AG04450 (cell line): Measurements from ENCODE around the gene DENND4B. TPM values are rescaled to one million over a fixed set of nuclear protein-coding genes. Genes with fewer than 3 reads are reported as not detected.
A peak's percentile ranks its signal among the peaks of the same experiment; 100 is the strongest.

Source experiments
- CTCF ChIA-PET: fragments of 300-600, 350-600 bp; formaldehyde crosslinking; extraction: SDS; loops from one replicate; lab custom pipeline; 2022; ENCODE audit warnings: antibody characterized with exemption, inconsistent platforms; lab: Charles Lee
- POLR2A ChIA-PET: fragments of 350-600 bp; formaldehyde crosslinking; extraction: SDS; loops from one replicate; lab custom pipeline; 2021; ENCODE audit warnings: antibody characterized with exemption, inconsistent platforms; lab: Yijun Ruan, JAX
- DNase-seq: peaks from one replicate; pipeline ENCODE4 v3.0.0-alpha.2; 2011; ENCODE audit warnings: low read depth, low spot score
- H3K27ac ChIP-seq: one replicate; pipeline ENCODE4 v1.5.1; 2012; ENCODE audit warnings: low read depth, low read length, control low read depth
- H3K27me3 ChIP-seq: one replicate; pipeline ENCODE4 v1.6.0; 2012; ENCODE audit warnings: low read length; ENCODE audit not compliant: control insufficient read depth, insufficient read depth
- H3K4me3 ChIP-seq: 2 replicates; pipeline ENCODE4 v1.5.1; 2011; ENCODE audit warnings: mild to moderate bottlenecking, low read depth, low read length, control low read depth
- H3K9me3 ChIP-seq: 2 replicates; pipeline ENCODE4 v1.5.1; 2012; ENCODE audit warnings: low read length; ENCODE audit not compliant: control insufficient read depth, insufficient read depth
- CTCF ChIP-seq: IDR thresholded peaks from 2 replicates; pipeline ENCODE4 v1.5.1; 2011; ENCODE audit warnings: low read depth, low read length, control low read depth, inconsistent platforms
- polyA plus RNA-seq: library from polyadenylated mRNA; depleted of rRNA; stranded (reverse); fragments of >200 nt; gene quantifications from 2 replicates; pipeline ENCODE4 v1.2.3, GENCODE V29; 2011

Gene DENND4B
- polyA plus RNA-seq, 1 experiment, result 10.3 TPM

GRCh38 chr1:153921803-153922075 lies 24.8 kb downstream of the DENND4B start:
- Histone ChIP-seq H3K4me3 (peak overlapping the region; percentile 91), H3K27me3 (no peaks in the 10 kb centered on the region), H3K9me3 (no peaks in the 10 kb centered on the region), H3K27ac (no peak overlapping the region)
- ChIA-PET CTCF (interaction anchor here (1.0 to 1.6 kb wide), 3 partner anchors 10 to 100 kb away, joined by 3 to 7 read pairs (median 4); partner anchors contain the start of gene RAB13), POLR2A (interaction anchor here (0.7 to 1.4 kb wide), 3 partner anchors 23 to 69 kb away, joined by 4 to 5 read pairs (median 4); partner anchors contain the start of genes DENND4B and RPS27)
- TF ChIP-seq CTCF, result no peak
- DNase-seq, result no peak

GRCh38 chr1:153921080-153921802 lies 25.3 kb downstream of the DENND4B start:
- POLR2A ChIA-PET, result interaction anchor here (0.7 to 1.4 kb wide), 3 partner anchors 23 to 69 kb away, joined by 4 to 5 read pairs (median 4); partner anchors contain the start of genes DENND4B and RPS27
- TF ChIP-seq CTCF, result no peak
- DNase-seq, result no peak
- H3K4me3 ChIP-seq, result peak overlapping the region; percentile 91
- CTCF ChIA-PET, result interaction anchor here (1.5 to 2.9 kb wide), 3 partner anchors 65 to 124 kb away, joined by 4 to 7 read pairs (median 7); partner anchors contain the start of gene RAB13
- H3K27ac ChIP-seq, result no peak overlapping the region
- no peaks in the 10 kb centered on the region for H3K9me3 ChIP-seq
- no peaks in the 10 kb centered on the region for H3K27me3 ChIP-seq

GRCh38 chr1:153919876-153920852 lies 26.4 kb downstream of the DENND4B start:
- POLR2A ChIA-PET, result interaction anchor here (0.5 kb wide), 1 partner anchor 114 kb away, joined by 3 read pairs; no protein-coding TSS in a partner anchor
- no peak for DNase-seq
- no peaks in the 10 kb centered on the region for H3K27me3 ChIP-seq
- peak; percentile 39 for TF ChIP-seq CTCF
- H3K9me3 ChIP-seq, result no peaks in the 10 kb centered on the region
- peak overlapping the region; percentile 91 for H3K4me3 ChIP-seq
- no peak overlapping the region for H3K27ac ChIP-seq
- CTCF ChIA-PET, result interaction anchor here (0.7 to 2.9 kb wide), 2 partner anchors 123 to 415 kb away, joined by 3 to 7 read pairs; no protein-coding TSS in a partner anchor

- no peak for DNase-seq
- H3K27ac ChIP-seq, result no peak overlapping the region
- ChIA-PET CTCF (interaction anchor here (0.7 to 1.4 kb wide), 2 partner anchors 71 to 95 kb away, joined by 3 to 4 read pairs; no protein-coding TSS in a partner anchor), POLR2A (interaction anchor here (0.5 to 0.7 kb wide), 4 partner anchors 13 to 89 kb away, joined by 3 to 5 read pairs (median 4); no protein-coding TSS in a partner anchor)
- TF ChIP-seq CTCF, result no peak
- no peaks in the 10 kb centered on the region for H3K9me3 ChIP-seq
- H3K4me3 ChIP-seq, result no peak overlapping the region
- no peaks in the 10 kb centered on the region for H3K27me3 ChIP-seq
Measured at GRCh38 chr1:153916297-153916696, 30.2 kb downstream of the DENND4B start.
